OCI-LY1 (cell line): ENCODE measurements around the gene TMEM98.

Experiments used
- H2AFZ ChIP-seq: fragments of 200-600 bp; sonication (generic), shearing (Covaris generic); 2 replicates; pipeline ENCODE4 v1.6.0; 2014; ENCODE audit warnings: antibody characterized with exemption, mild to moderate bottlenecking, low read length
- H3F3A ChIP-seq: fragments of 200-600 bp; sonication (generic), shearing (Covaris generic); 2 replicates; pipeline ENCODE4 v1.6.0; 2014; ENCODE audit warnings: mild to moderate bottlenecking, antibody characterized with exemption, low read length, moderate library complexity; ENCODE audit not compliant: insufficient read depth
- H3K27ac ChIP-seq: fragments of 200-600 bp; sonication (generic); 2 replicates; pipeline ENCODE4 v1.5.1; 2014; ENCODE audit warnings: low read length, mixed run types, mild to moderate bottlenecking, low read depth; ENCODE audit not compliant: poor library complexity, severe bottlenecking
- H3K27me3 ChIP-seq: fragments of 200-600 bp; sonication (generic); 2 replicates; pipeline ENCODE4 v1.6.0; 2014; ENCODE audit warnings: antibody characterized with exemption, mild to moderate bottlenecking, low read length, moderate library complexity; ENCODE audit not compliant: insufficient read depth
- H3K36me3 ChIP-seq: fragments of 200-600 bp; sonication (generic); 2 replicates; pipeline ENCODE4 v1.6.1; 2014; ENCODE audit warnings: mild to moderate bottlenecking, antibody characterized with exemption, low read length, moderate library complexity, mixed read lengths; ENCODE audit not compliant: insufficient read depth
- H3K4me1 ChIP-seq: fragments of 200-600 bp; sonication (generic); 2 replicates; pipeline ENCODE4 v1.5.1; 2014; ENCODE audit warnings: mild to moderate bottlenecking, low read length, moderate library complexity; ENCODE audit not compliant: insufficient read depth, severe bottlenecking
- H3K4me2 ChIP-seq: fragments of 200-600 bp; sonication (generic), shearing (Covaris generic); 2 replicates; pipeline ENCODE4 v1.6.1; 2014; ENCODE audit warnings: low read length
- H3K4me3 ChIP-seq: fragments of 200-600 bp; sonication (generic); 2 replicates; pipeline ENCODE4 v1.5.1; 2014; ENCODE audit warnings: low read length, low read depth, mild to moderate bottlenecking, mixed read lengths; ENCODE audit not compliant: poor library complexity, severe bottlenecking
- H3K79me2 ChIP-seq: fragments of 200-600 bp; shearing (Covaris generic); 2 replicates; pipeline ENCODE4 v1.6.1; 2016; ENCODE audit warnings: mixed run types, low read length, mixed read lengths; ENCODE audit not compliant: insufficient read depth
- H3K9ac ChIP-seq: fragments of 200-600 bp; sonication (generic), shearing (Covaris generic); 2 replicates; pipeline ENCODE4 v1.6.1; 2014; ENCODE audit warnings: mild to moderate bottlenecking, low read length, mixed read lengths
- H3K9me2 ChIP-seq: fragments of 200-600 bp; sonication (generic), shearing (Covaris generic); 2 replicates; pipeline ENCODE4 v1.6.1; 2014; ENCODE audit warnings: low read depth, mild to moderate bottlenecking, low read length, mixed read lengths
- H3K9me3 ChIP-seq: fragments of 200-600 bp; shearing (Covaris generic); 2 replicates; pipeline ENCODE4 v1.6.1; 2014; ENCODE audit warnings: low read length, mixed read lengths
- H4K20me1 ChIP-seq: fragments of 200-600 bp; sonication (generic), shearing (Covaris generic); 2 replicates; pipeline ENCODE4 v1.6.0; 2016; ENCODE audit warnings: mild to moderate bottlenecking, low read length; ENCODE audit not compliant: insufficient read depth
- CTCF ChIP-seq: fragments of 200-600 bp; sonication (generic), shearing (Covaris generic); IDR thresholded peaks from 2 replicates; pipeline ENCODE4 v1.5.1; 2017; ENCODE audit warnings: mild to moderate bottlenecking, antibody characterized with exemption, low read length, moderate library complexity, mixed read lengths
- EZH2 ChIP-seq: fragments of 200-600 bp; sonication (generic), shearing (Covaris generic); IDR thresholded peaks from 2 replicates; pipeline ENCODE4 v1.8.0; 2017; ENCODE audit warnings: borderline replicate concordance, mixed run types, mild to moderate bottlenecking, antibody characterized with exemption, low read length, moderate library complexity, mixed read lengths

TMEM98 gene

GRCh38 chr17:32953045-32953444 lies 25.1 kb downstream of the TMEM98 start:
- no peaks in the 10 kb centered on the region for H3K79me2 ChIP-seq
- H4K20me1 ChIP-seq = no peaks in the 10 kb centered on the region
- no peak overlapping the region for H3K27ac ChIP-seq
- no peaks in the 10 kb centered on the region for H3K27me3 ChIP-seq
- H2AFZ ChIP-seq = no peak overlapping the region
- no peak overlapping the region for H3K9ac ChIP-seq
- no peaks in the 10 kb centered on the region for H3K4me1 ChIP-seq
- H3K4me2 ChIP-seq = no peak overlapping the region
- no peaks in the 10 kb centered on the region for H3K9me3 ChIP-seq
- no peaks in the 10 kb centered on the region for H3F3A ChIP-seq
- no peaks in the 10 kb centered on the region for H3K9me2 ChIP-seq
- TF ChIP-seq CTCF = no peak
- no peak for TF ChIP-seq EZH2
- H3K4me3 ChIP-seq = no peak overlapping the region
- H3K36me3 ChIP-seq = no peaks in the 10 kb centered on the region

GRCh38 chr17:32953857-32954256 lies 25.9 kb downstream of the TMEM98 start:
- Histone ChIP-seq H3K27me3 (no peaks in the 10 kb centered on the region), H3K9me2 (no peaks in the 10 kb centered on the region), H3K4me1 (no peaks in the 10 kb centered on the region), H3K4me3 (no peak overlapping the region), H3K9ac (no peak overlapping the region), H3F3A (no peaks in the 10 kb centered on the region), H3K4me2 (no peak overlapping the region), H3K36me3 (no peaks in the 10 kb centered on the region), H3K9me3 (no peaks in the 10 kb centered on the region), H2AFZ (no peak overlapping the region), H4K20me1 (no peaks in the 10 kb centered on the region), H3K79me2 (no peaks in the 10 kb centered on the region), H3K27ac (no peak overlapping the region)
- TF ChIP-seq CTCF (no peak), EZH2 (no peak)

GRCh38 chr17:32954477-32954876 lies 26.5 kb downstream of the TMEM98 start:
- H3K4me1 ChIP-seq = no peaks in the 10 kb centered on the region
- H3F3A ChIP-seq = no peaks in the 10 kb centered on the region
- no peaks in the 10 kb centered on the region for H3K9me3 ChIP-seq
- H3K27ac ChIP-seq = no peak overlapping the region
- no peaks in the 10 kb centered on the region for H3K27me3 ChIP-seq
- no peak overlapping the region for H3K9ac ChIP-seq
- no peaks in the 10 kb centered on the region for H3K36me3 ChIP-seq
- H3K4me2 ChIP-seq = no peak overlapping the region
- no peak overlapping the region for H3K4me3 ChIP-seq
- no peaks in the 10 kb centered on the region for H3K79me2 ChIP-seq
- H2AFZ ChIP-seq = no peak overlapping the region
- TF ChIP-seq EZH2 (no peak), CTCF (no peak)
- no peaks in the 10 kb centered on the region for H3K9me2 ChIP-seq
- no peaks in the 10 kb centered on the region for H4K20me1 ChIP-seq
